NT2/D1 (cell line): ENCODE data around the gene NRM.

Experiments used
- SUZ12 ChIP-seq: IDR thresholded peaks from 2 replicates; pipeline ENCODE4 v1.6.1; 2011; ENCODE audit not compliant: insufficient read length, insufficient read depth; ENCODE audit errors: extremely low read depth
- YY1 ChIP-seq: IDR thresholded peaks from 2 replicates; pipeline ENCODE4 v1.6.1; 2011; ENCODE audit not compliant: insufficient read length, insufficient read depth

DNA sequence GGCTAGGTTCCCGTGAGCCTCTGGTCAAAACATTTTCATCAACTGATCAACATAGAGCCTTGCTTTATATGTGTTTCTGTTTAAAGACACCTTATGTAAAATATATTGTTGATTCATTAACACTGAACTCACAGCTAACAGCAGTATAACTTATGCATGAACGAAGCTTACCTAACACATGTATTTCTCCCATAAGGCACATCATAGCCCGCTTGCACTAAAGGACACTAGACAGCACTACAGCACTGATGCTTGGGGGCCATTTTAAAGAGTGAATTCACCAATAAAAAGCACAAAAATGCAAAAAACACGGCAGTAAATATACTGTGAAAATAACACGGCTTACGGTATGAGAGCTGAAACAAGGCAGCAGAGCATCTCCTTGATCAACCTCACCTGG lies 47.7 kb upstream of the NRM start:
- TF ChIP-seq SUZ12 (no peak), YY1 (no peak)
